ENCODE data around the gene TET3.
A peak's percentile ranks its signal among the peaks of the same experiment; 100 is the strongest.

TET3 gene

GRCh38 chr2:74007121-74007520, 22.4 kb downstream of the TET3 start:
- DNase-seq, result no peak

- no peak for DNase-seq
These were observed 23.0 kb downstream of the TET3 start for GRCh38 chr2:74007711-74008110.

- no peak for DNase-seq
These were observed 24.2 kb downstream of the TET3 start for GRCh38 chr2:74008761-74009395.

GRCh38 chr2:74009577-74009976, 24.9 kb downstream of the TET3 start:
- no peak for DNase-seq

GRCh38 chr2:74010087-74010541, 25.4 kb downstream of the TET3 start:
- no peak for DNase-seq

- no peak for DNase-seq
These were observed 26.5 kb downstream of the TET3 start for GRCh38 chr2:74011246-74011645.

- no peak for DNase-seq
These were observed 30.1 kb downstream of the TET3 start for GRCh38 chr2:74014813-74015212.

- peak in 2 of 5 experiments; percentile 9 to 43 for DNase-seq
These were observed 32.5 kb downstream of the TET3 start for GRCh38 chr2:74017223-74017622.

- DNase-seq, result no peak
These were observed 34.8 kb downstream of the TET3 start for GRCh38 chr2:74019516-74019915.

- DNase-seq, result no peak
These were observed 36.1 kb downstream of the TET3 start for GRCh38 chr2:74020702-74021406.

GRCh38 chr2:74021407-74021755, 36.7 kb downstream of the TET3 start:
- DNase-seq, result no peak

GRCh38 chr2:74024216-74024615, 39.5 kb downstream of the TET3 start:
- DNase-seq, result no peak

GRCh38 chr2:74025971-74026612, 41.4 kb downstream of the TET3 start:
- DNase-seq, result peak in 2 of 5 experiments; percentile 21 to 23

GRCh38 chr2:74026687-74027241, 42.1 kb downstream of the TET3 start:
- no peak for DNase-seq

- no peak for DNase-seq
These were observed 42.8 kb downstream of the TET3 start for GRCh38 chr2:74027496-74027895.

- no peak for DNase-seq
These were observed 43.6 kb downstream of the TET3 start for GRCh38 chr2:74028290-74028689.

- no peak for DNase-seq
These were observed 44.0 kb downstream of the TET3 start for GRCh38 chr2:74028741-74029140.

GRCh38 chr2:74029714-74030397, 45.1 kb downstream of the TET3 start:
- peak in 1 of 5 experiments; percentile 69 for DNase-seq

GRCh38 chr2:74031221-74031620, 46.5 kb downstream of the TET3 start:
- DNase-seq, result no peak

GRCh38 chr2:74031959-74032287, 47.2 kb downstream of the TET3 start:
- DNase-seq, result no peak

GRCh38 chr2:74033375-74033774, 48.7 kb downstream of the TET3 start:
- no peak for DNase-seq

All from T-helper 2 cell (primary cell).